Ishikawa (cell line): ENCODE measurements around the gene NTSR2.

Experiments
- CEBPB ChIP-seq: IDR thresholded peaks from 2 replicates; pipeline ENCODE4 v1.6.1; 2012
- CREB1 ChIP-seq: IDR thresholded peaks from 2 replicates; pipeline ENCODE4 v1.6.1; 2012; ENCODE audit warnings: low read depth
- EGR1 ChIP-seq: IDR thresholded peaks from 2 replicates; pipeline ENCODE4 v1.6.1; 2012
- EP300 ChIP-seq: IDR thresholded peaks from 2 replicates; pipeline ENCODE4 v1.6.1; 2012; ENCODE audit warnings: borderline replicate concordance
- FOXM1 ChIP-seq: IDR thresholded peaks from 2 replicates; pipeline ENCODE4 v1.6.1; 2012; ENCODE audit warnings: low read depth, borderline replicate concordance
- MAX ChIP-seq: IDR thresholded peaks from 2 replicates; pipeline ENCODE4 v1.6.1; 2012
- NFIC ChIP-seq: IDR thresholded peaks from 2 replicates; pipeline ENCODE4 v1.6.1; 2012
- RAD21 ChIP-seq: IDR thresholded peaks from 2 replicates; pipeline ENCODE4 v1.6.1; 2012; ENCODE audit warnings: low read depth
- REST ChIP-seq: IDR thresholded peaks from 2 replicates; pipeline ENCODE4 v1.6.1; 2012; ENCODE audit warnings: low read depth, mild to moderate bottlenecking
- TAF1 ChIP-seq: IDR thresholded peaks from 2 replicates; pipeline ENCODE4 v1.6.1; 2012; ENCODE audit warnings: low read depth, mild to moderate bottlenecking
- TCF12 ChIP-seq: IDR thresholded peaks from 2 replicates; pipeline ENCODE4 v1.6.1; 2012; ENCODE audit warnings: low read depth
- TEAD4 ChIP-seq: IDR thresholded peaks from 2 replicates; pipeline ENCODE4 v1.6.1; 2012
- USF1 ChIP-seq: IDR thresholded peaks from 2 replicates; pipeline ENCODE4 v1.6.1; 2012
- YY1 ChIP-seq: IDR thresholded peaks from 2 replicates; pipeline ENCODE4 v1.6.1; 2012; ENCODE audit warnings: low read depth
- ZBTB7A ChIP-seq: IDR thresholded peaks from 2 replicates; pipeline ENCODE4 v1.6.1; 2012; ENCODE audit warnings: low read depth

The NTSR2 gene

GRCh38 chr2:11616097-11616687 lies 53.8 kb downstream of the NTSR2 start:
- no peak for TF ChIP-seq USF1
- TF ChIP-seq REST: peak; percentile 74

GRCh38 chr2:11615209-11615608 lies 54.8 kb downstream of the NTSR2 start:
- TF ChIP-seq NFIC (no peak), REST (peak; percentile 71)

GRCh38 chr2:11613297-11613696 lies 56.7 kb downstream of the NTSR2 start:
- TF ChIP-seq EP300 (no peak), TCF12 (no peak), USF1 (no peak), REST (no peak), TEAD4 (no peak), ZBTB7A (no peak), MAX (no peak), NFIC (no peak), TAF1 (no peak), RAD21 (no peak), FOXM1 (no peak), EGR1 (no peak), CREB1 (no peak), CEBPB (no peak), YY1 (no peak)

GRCh38 chr2:11612553-11613215 lies 57.3 kb downstream of the NTSR2 start:
- TF ChIP-seq NFIC: no peak
- no peak for TF ChIP-seq ZBTB7A

- TF ChIP-seq NFIC (no peak), YY1 (no peak), REST (no peak), TAF1 (no peak), CEBPB (no peak), CREB1 (no peak), EP300 (no peak), MAX (no peak), USF1 (no peak)
Observed at GRCh38 chr2:11611251-11611650, 58.7 kb downstream of the NTSR2 start.
